Mucosa of gallbladder (tissue), 1 donor: ENCODE results near the gene NEK11. TPM values are rescaled to one million over a fixed set of nuclear protein-coding genes. Genes with fewer than 3 reads are reported as not detected.

Experiments
- DNase-seq: peaks from one replicate; pipeline ENCODE4 v3.0.0-alpha.2; 2020; ENCODE audit warnings: low spot score
- total RNA-seq: library from RNA; stranded (reverse); gene quantifications from one replicate; pipeline ENCODE4 v1.2.1, GENCODE V29; 2021
- donor health status: DM: no; HTN: no; CAD: no.

The NEK11 gene
- 10.9 TPM for total RNA-seq

GRCh38 chr3:131026321-131027151 is at the start of gene NEK11, which contains the start of gene ASTE1:
Gene NEK11 (plus strand): TSS chr3:131026877. CDS start chr3:131029709, 2,832 bp downstream.
Gene ASTE1 (minus strand): TSS chr3:131026825. CDS start chr3:131025306, 1,519 bp downstream.
- DNase-seq = peak; percentile 90

DNA sequence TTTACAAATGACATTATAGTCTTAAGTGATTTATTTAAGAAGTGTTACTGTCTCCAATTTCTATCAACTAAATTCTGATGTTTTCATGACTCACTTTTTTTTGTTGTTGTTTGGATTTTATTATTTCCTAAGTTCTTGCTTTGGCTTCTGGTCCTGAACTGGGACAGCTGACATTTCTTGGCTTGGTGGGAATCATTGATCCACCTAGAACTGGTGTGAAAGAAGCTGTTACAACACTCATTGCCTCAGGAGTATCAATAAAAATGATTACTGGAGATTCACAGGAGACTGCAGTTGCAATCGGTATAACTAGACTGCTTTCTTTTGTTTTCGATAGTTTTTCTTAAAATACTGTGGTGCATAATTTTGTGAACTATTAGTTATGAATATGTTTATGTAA is 47.6 kb upstream of the NEK11 start:
- DNase-seq = no peak

DNA sequence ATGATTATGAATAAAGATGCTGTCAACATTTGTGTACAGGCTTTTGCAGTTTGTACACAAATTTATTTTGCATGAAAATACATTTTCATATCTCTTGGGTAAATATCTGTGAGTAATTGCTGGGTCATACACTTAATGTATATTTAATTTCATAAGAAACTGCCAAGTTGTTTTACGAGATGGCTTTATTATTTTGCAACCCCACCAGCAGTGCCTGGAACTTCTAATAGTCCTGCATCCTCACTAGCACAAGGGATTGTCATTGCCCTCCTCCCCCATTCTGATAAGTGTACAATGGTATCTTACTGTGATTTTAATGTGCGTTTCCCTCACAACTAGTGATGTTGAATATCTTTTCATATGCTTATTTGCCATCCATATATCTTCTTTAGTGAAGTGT is 45.2 kb upstream of the NEK11 start:
- DNase-seq = no peak

DNA sequence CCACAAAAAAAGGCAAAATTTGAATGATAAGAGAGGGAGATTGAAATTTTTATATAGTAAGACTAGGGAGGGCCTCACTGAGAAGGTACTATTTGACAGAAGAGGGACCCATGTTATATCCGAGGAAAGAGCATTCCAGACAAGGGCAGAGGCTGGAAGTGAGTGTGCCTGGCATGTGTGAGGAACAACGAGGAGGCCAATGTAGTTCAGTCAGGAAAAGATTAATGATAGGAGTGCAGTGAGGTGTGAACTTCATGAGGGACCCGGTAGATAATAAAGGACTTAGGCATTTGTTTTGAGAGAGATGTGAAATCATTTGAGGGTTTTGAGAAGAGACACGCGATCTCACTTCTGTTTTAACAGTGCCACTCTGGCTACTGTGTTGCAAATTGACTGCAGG is 36.4 kb upstream of the NEK11 start:
- no peak for DNase-seq

DNA sequence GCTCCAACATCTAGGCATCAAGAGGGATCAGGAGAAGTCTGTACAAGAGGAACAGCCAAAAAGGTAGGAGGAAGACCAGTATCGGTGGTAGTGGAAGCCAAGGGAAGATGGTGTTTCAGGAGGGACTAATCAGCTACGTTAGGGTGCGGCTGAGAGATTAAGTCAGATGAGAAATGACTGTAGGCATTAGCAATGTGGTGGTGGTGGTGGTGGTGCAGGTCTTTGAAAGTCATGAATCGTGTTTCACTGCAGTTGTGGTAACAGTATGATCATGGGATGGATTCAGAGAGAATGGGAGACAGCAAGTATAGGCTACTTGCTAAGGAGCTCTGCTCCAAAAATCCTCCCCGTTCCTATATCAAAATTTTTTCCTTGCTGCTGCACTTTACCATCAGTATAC is 35.6 kb upstream of the NEK11 start:
- no peak for DNase-seq

DNA sequence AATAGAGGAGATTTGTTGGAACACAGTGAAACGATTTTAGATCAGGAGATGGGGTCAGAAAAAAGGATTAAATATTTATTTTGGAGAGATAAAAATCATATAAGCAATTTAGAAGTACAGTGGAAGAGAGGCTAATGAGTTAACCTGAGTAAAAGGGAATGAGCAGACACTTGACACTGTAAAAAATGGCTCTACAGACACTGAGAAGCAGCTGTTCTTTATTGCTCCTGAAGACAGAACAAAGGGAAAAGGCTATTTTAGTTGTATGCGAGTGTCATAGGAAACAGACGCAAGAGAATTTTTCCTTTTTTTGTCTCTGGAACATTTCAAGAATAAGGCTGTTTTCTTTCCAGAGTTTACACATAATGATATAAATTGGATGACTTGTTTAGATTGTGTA is 34.3 kb upstream of the NEK11 start:
- no peak for DNase-seq

DNA sequence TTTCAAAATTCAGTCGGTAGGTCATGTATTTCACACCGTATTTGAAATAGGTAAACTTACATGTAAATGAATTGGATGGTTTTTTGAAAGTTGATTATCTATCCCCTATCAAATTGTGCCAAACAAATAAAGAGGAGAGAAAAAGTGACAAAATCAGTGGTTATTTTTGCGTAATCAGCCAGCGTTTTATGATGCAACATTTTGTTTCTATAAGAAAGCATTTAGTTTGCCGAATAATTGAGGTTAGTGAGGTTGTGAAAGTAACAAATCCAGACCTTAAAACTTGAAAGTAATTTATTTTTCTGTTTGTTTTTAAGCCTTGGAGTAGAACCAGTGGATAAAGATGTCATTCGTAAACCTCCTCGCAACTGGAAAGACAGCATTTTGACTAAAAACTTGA is 29.4 kb upstream of the NEK11 start:
- DNase-seq = no peak

DNA sequence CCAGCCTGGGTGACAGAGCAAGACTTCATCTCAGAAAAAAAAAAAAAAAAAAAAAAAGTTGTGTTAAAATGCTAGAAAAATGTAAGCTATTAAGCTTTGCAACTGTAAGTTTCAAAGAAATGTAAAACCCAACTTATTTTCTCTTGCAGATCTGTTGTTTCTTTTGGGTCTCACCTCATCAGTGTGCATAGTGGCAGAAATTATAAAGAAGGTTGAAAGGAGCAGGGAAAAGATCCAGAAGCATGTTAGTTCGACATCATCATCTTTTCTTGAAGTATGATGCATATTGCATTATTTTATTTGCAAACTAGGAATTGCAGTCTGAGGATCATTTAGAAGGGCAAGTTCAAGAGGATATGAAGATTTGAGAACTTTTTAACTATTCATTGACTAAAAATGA is 25.6 kb upstream of the NEK11 start:
- DNase-seq = no peak

- DNase-seq = no peak
Observed at GRCh38 chr3:131004603-131005002, 22.1 kb upstream of the NEK11 start.

DNA sequence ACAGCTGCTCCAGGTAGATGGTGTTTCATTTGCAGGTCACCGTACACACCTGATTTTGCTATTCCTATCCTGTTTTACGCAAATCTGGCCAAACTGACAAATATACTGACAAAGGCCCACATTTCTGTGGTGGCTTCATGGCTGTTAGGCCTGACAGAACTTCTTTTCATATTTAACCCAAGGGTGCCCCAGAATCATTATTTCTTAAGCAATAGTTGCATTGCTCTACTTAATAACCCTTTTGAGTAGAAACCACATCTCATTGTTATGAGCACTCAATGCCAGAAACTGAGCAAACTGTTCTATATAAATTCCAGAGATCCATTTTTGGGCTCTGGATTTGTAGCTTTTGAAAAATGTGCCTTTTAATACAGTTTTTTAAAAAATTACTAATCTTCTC is 19.4 kb upstream of the NEK11 start:
- no peak for DNase-seq

- no peak for DNase-seq
Observed at GRCh38 chr3:131007782-131008181, 18.9 kb upstream of the NEK11 start.

DNA sequence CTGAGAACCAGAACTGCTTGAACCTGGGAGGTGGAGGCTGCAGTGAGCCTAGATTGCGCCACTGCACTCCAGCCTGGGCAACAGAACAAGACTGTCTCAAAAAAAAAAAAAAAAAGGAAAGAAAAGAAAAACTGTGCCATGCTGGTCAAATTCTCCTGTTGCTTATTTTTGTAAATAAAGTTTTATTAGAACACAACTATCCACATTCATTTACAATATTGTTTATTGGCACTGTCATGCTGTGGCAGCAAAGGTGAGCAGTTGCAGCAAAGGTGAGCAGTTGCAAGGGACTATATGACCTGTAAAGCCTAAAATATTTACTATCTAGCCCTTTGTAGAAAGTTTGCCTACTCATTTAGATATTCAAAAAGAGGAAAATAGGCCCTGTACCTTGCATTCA is 18.4 kb upstream of the NEK11 start:
- no peak for DNase-seq

- no peak for DNase-seq
Observed at GRCh38 chr3:131009698-131010097, 17.0 kb upstream of the NEK11 start.

GRCh38 chr3:131018970-131019369 is 7.7 kb upstream of the NEK11 start:
- DNase-seq = no peak

DNA sequence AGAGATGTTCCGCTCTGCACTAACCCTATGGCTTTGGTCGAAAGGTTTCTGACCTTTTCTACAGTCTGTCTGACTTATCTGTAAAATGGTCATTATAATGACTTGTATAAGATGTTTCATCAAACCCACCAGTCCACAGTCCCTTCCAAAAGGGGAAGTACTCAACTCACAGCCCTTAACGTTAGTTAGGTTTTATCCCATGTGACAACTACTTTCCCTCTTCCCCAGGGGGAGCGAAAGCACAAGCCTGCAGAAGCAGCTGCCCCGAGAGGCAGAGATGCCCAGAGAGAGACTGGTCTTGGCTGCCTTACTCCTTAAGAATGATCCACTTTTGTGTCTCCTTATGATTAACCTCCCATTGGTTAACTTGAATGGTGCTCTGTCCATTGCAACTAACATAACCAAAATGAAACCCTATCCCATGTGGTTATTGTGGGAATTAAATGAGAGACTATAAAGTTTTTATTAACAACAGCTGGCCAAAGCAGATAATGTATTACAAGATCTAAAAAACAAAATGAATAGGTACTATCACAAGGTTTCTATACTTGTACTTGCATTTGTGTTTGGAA is 6.5 kb upstream of the NEK11 start:
- no peak for DNase-seq

GRCh38 chr3:131025539-131025938 is 1.1 kb upstream of the NEK11 start:
- DNase-seq = no peak

GRCh38 chr3:131028844-131029243 is 2.2 kb downstream of the NEK11 start:
- DNase-seq = no peak

- DNase-seq = no peak
Observed at GRCh38 chr3:131031660-131032059, 5.0 kb downstream of the NEK11 start.

DNA sequence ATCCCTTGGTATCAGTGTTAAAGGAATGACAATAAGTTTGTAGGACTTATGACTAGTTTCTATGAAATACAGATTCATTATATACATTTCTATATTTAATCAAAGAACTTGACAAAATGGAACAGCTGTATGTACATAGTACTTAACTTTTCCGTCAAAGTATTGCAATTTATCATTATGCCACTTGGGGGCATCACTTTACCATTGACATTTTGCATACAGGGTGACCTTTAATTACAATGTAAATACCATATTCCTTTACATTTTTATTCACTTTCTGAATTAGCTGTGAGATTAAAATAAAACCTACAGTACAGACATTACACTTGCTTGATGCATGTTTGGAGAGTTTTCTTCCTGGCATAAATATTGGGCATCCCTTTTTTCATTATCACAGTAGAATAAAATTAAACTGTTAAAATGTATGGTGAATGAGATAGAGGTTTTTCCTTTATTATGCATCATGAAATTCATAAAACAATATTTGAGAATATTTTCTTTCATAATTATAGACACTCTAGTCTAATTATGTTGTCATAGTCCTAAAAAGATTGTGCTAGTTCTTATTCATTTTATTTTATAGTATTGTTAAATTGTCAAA is 6.9 kb downstream of the NEK11 start:
- no peak for DNase-seq

DNA sequence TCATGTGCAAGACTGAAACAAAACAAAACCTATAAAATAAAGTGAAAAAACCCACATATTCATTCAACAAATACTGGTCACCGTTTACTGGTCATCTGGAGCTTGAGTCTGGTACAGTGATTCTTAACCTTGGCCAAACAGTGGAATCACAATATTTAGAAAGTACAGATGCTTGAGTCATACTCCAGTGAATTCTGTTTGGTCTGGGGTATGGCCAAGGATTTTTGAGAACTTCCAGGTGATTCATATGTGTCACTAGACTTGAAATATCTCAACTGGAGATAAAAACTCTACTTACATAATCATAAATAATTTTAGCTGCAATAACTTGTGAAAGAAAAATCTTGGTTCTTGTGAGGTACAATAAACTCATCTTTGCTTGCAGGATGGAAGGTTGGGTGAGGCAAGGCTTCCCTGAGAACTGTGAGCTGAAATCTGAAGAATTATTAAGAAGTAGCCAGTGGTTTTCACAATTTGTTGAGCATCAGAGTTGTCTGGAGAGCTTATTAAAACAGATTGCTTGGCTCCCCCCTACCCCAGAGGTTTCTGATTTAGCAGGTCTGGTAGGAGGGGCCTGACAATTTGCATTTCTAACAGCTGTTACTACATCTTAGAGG is 9.6 kb downstream of the NEK11 start:
- no peak for DNase-seq

DNA sequence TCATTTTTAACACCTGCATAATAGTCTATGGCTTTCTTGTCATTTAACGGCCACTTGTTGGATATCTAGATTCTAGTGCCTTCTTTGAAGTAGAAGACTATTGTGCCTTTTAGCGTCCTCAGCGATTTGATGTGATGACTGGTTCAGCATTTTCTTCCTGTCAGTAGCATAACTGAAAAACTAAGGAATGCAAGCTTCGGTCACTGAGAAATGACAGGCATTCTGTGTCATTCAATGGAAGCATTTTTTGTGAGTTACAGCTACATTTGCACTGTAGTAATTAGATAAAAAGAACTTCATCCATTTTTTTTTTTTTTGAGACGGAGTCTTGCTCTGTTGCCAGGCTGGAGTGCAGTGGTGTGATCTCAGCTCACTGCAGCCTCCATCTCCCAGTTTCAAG is 10.3 kb downstream of the NEK11 start:
- DNase-seq = no peak

- DNase-seq = no peak
Observed at GRCh38 chr3:131038326-131038725, 11.6 kb downstream of the NEK11 start.
